Measurements from ENCODE around the gene CCRL2.

CCRL2 gene

DNA sequence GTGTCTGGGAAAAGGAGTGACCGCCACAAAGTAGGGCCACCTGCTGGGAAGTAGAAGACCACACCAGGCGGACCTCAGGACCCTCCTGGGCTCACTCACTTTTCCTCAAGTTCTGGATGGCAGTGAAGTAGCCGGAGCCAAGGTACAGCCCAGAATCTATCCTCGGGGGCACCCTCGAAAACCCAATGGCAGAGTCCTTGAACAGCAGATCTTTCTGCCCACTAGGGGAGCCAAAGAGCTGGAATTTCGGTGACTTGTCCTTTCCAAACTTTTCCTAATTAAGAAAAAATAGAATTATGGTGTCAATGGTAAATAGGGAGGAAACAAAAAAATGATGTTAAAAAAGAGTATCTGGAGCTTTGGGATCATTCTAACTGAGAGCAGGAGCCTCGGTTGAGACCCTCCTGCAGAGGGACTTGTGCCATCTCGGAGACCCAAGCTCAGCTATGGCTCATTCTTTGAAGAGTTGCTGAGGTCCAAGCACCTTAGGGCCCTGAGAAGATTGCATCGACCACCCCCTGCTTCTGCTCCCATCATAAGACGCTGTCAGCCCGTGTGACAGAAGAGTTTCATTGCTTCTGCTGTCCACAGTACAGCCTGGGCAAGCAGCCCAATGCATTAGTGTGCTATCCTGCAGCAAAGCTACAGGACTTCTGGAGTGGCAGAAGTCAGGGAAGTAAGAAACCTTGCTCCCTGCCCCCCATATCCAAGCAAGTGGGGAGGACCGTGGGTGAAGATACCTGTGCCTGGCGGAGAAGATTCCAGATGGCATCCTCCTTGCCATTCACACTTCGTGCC lies 42.9 kb downstream of the CCRL2 start:
- intact Hi-C loops (cut with DNase I) = no loop called here
- peak in 6 of 42 donors; percentile 3 to 49 (median 20) for DNase-seq

DNA sequence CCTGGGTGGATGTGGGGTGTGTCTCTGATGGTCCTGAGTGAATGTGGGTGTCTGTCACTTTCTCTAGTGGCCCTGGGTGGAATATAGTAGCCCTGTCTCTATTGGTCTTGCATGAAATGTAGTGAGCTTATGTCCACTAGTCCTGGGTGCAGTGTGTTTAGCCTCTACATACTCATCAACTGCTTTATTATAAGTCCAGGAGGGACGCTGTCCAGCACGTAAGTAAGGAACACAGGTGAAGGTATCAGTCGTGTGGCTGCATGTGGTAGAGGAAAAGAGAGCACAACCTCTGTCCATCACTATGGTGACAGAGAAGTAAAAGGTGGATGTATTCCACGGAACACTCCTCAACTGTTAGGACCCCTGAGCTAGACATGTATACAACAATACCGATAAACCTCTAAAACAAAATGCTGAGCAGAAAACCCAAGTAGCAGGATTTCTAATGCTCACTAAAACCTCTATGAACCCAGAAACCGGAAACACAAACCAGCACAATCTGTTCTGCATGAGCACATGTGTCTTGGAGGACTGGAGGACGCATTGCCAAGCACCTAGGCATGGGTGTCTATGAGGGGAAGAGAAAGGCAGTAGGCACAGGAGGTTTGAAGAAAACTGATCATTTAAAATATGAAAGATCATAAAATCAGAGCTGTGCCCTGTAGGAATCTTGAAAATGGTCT lies 46.6 kb downstream of the CCRL2 start:
- intact Hi-C loops (cut with DNase I) = no loop called here
- DNase-seq = peak in 1 of 42 donors; percentile 20

DNA sequence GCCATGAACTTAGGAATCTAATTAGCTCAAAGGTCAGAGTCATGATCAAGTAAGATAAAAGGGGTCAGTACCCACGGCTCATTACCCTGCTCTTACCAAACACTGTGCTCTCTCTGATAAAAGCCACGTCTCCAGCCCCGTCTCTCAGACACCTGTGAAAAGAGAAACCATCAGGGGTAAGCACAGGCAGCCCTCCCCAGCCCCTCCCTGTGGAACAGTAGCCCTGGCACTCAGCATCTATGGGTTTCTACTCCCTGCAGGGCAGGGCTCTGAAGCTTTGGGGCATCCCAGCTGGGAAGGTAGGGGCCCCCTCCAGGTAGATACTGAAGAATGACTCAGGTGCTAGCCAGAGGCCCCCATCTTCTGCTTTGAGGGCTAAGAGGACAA lies 47.1 kb downstream of the CCRL2 start:
- DNase-seq = peak in 1 of 42 donors; percentile 3
- intact Hi-C loops (cut with DNase I) = no loop called here

DNA sequence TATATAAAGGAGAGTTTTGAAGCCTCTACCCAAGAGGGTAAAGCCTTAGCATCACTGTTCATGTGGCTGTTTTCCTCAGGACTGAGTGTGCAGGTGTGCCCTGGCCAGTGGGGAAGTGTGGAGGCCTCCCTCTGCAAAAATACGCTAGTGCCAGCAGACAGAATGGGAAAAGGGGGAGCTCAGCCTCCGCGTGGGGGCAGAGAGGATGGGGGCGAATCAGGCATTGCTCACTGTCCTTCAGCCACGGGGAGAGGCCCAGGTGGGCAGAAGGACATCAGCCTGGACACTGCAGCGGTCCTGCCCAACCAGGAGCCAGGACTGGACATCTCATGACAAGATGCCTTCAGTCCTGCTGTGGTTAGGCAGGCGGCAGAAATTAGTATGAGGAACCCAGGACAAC lies 47.5 kb downstream of the CCRL2 start:
- intact Hi-C loops (cut with DNase I) = no loop called here
- DNase-seq = peak in 1 of 42 donors; percentile 1

DNA sequence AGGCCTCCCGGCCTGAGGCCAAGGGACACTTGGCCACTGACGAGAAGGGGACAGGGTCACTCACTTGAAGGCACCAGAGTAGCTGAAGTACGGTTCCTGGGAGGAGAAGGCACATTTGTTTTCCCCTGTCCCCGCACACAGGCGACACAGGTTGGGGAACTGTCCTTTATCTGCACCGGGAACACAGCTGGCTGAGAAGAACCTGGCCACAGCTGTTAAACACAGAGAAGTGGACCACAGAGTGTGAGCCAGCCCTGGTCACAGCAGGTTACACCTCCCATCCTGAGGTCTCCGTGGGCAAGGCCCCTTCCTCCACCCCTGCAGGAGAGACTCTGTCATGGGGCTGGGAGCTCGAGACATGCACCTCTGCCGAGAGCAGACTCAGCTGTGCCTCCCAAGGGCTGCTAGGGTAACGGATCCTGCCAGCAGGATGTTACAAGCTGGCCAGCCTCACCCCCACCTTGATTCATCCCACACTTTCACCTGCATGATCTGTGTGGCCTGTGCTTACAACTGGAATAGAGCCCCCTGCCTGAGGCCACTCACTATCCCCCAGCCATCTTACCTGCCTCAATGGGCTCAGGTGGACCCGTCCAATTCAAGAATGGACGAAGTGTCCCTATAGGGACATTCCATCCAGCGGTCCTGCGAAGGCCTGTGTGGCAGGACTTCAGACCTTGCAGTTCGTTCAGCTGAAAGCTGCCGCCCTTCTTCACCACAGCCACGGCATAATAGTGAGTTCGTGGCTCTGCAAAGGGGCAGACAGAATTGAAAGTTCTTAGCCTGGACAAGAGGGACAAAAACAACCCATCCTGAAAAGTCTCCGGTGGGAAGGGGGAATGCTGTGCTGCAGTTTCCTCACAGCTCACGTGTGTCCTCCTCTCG lies 48.4 kb downstream of the CCRL2 start:
- peak in 2 of 42 donors; percentile 14 to 24 for DNase-seq
- intact Hi-C loops (cut with DNase I) = no loop called here

DNA sequence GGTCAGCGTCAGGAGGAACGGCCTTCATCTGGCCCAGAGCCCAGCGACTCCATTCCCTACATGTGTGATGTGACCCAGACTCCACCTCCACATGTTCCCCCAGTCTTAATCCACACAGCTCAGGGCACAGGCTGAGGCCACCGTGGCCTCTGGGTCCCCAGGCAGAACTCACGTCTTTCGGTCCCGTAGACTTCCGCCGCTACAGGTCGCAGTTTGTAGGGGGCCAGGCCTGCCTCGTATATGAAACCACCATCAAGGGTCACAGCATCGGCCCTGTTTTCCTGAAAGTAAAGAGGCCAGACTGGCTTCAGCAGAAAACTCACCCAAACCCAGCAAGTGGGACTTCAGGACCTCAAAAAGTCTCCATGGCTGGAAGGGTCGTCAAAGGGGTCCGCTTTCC lies 49.1 kb downstream of the CCRL2 start:
- intact Hi-C loops (cut with DNase I) = no loop called here
- DNase-seq = peak in 1 of 42 donors; percentile 34
